SW480 (cell line): ENCODE data around the gene SDSL.

ENCODE experiments used
- DNase-seq: peaks from one replicate; pipeline ENCODE4 v3.0.0-alpha.2; 2016; ENCODE audit warnings: low spot score

The SDSL gene, protein sequence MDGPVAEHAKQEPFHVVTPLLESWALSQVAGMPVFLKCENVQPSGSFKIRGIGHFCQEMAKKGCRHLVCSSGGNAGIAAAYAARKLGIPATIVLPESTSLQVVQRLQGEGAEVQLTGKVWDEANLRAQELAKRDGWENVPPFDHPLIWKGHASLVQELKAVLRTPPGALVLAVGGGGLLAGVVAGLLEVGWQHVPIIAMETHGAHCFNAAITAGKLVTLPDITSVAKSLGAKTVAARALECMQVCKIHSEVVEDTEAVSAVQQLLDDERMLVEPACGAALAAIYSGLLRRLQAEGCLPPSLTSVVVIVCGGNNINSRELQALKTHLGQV

GRCh38 chr12:113422030-113422885 is at the start of gene SDSL:
TSS of gene SDSL (plus strand) at chr12:113422380. CDS start at chr12:113427983, 5,603 bp downstream.
- peak; percentile 84 for DNase-seq

DNA sequence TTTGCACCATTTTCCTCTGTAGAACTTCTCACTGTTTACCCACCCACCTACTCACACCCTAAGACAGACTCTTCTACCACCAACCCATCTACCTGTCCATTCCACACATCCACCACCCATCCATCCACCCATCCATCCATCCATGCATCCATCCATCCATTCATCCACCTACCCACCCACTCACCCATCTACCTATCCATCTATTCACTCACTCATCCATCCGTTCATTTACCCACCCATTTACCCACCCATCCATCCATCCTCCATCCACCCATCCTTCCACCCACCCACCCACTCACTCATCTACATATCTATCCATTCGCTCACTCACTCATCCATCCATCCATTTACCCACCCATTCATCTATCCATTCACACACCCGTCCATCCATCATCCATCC is 48.7 kb upstream of the SDSL start:
- no peak for DNase-seq

- DNase-seq: no peak
Measured at GRCh38 chr12:113373969-113374368, 48.2 kb upstream of the SDSL start.

DNA sequence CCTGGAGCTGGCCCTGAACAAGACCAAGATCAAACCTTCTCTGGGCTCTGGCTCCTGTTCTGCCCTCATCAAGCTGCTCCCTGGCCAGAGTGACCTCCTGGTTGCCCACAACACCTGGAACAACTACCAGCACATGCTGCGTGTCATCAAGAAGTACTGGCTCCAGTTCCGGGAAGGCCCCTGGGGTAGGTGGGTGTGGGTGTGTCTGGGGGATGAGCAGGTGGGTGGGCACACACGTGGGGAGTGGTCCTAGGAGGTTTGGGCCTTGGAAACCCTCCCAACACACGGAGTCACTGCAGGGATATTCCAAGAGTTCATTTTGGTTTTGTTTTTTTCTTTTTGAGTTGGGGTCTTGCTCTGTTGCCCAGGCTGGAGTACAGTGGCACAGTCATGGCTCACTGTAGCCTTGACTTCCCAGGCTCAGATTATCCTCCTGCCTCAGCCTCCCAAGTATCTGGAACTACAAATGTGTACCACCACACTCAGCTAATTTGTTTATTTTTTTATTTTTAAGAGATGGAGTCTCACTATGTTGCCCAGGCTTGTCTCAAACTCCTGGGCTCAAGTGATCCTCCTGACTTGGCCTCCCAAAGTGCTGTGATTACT is 47.3 kb upstream of the SDSL start:
- no peak for DNase-seq

DNA sequence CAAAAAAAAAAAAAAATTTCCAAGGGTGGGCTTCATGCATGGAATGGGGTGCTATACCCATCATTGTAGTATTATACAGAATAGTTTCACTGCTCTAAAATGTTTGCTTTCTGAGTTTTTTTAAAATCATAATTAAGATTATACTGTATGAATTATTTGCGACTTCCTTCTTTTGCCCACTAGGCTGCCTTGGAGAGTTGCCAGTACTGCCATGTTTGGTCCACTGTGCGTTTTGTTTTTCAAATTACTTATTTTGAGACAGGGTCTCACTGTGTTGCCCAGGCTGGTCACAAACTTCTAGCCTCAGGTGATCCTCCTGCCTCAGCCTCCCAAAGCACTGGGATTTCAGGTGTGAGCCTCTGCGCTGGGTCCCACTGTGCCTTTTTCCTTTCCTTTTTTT is 43.9 kb upstream of the SDSL start:
- no peak for DNase-seq

GRCh38 chr12:113381220-113381619 is 41.0 kb upstream of the SDSL start:
- DNase-seq: no peak

DNA sequence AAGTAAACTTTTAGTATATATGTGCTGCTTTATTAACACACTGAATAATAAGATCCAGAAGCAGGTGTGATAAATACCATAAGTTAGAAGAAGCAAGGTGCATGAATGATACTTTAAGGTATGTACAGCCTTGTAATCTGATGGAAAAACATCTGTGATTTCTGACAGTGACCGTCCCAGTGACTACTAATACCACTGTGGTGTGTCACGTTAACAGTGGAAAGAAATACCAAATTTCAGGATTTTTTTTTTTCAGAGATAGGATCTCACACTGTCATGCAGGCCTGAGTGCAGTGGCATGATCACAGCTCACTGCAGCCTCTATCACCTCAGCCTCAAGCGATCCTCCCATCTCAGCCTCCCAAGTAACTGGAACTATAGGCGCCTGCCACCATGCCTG is 40.0 kb upstream of the SDSL start:
- no peak for DNase-seq

GRCh38 chr12:113384778-113385177 is 37.4 kb upstream of the SDSL start:
- DNase-seq: no peak

GRCh38 chr12:113385282-113385882 is 36.8 kb upstream of the SDSL start:
- no peak for DNase-seq

- DNase-seq: no peak
Measured at GRCh38 chr12:113386866-113387566, 35.2 kb upstream of the SDSL start.

DNA sequence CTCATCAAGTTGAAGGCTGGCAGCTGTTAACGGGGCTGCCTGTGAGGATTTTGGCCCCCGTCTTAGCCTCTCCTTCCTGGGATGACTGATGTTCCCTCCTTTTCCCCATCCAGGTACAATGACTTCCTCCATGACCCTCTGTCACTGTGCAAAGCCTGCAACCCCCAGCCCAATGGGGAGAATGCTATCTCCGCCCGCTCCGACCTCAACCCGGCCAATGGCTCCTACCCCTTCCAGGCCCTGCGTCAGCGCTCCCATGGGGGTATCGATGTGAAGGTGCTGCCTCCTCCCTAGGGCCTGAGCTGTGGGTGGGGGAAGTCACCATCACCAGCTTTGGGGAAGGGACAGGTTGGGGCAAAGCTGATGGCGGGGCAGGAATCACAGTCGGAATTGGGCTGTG is 34.5 kb upstream of the SDSL start:
- DNase-seq: no peak

DNA sequence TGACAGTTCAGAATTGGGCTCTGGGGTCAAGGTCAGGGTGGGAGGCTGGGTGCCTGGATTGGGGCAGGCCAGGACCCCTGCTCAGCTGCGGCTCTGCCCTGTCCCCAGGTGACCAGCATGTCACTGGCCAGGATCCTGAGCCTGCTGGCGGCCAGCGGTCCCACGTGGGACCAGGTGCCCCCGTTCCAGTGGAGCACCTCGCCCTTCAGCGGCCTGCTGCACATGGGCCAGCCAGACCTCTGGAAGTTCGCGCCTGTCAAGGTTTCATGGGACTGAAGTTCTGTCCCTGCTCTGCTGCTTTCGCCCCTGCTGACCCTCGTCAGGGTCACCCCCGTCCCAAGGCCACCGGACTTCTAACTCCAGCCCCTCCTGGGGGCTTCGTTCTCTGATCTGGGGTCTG is 33.8 kb upstream of the SDSL start:
- no peak for DNase-seq

GRCh38 chr12:113390064-113391043 is 31.8 kb upstream of the SDSL start:
- no peak for DNase-seq

- no peak for DNase-seq
Measured at GRCh38 chr12:113391145-113391544, 31.0 kb upstream of the SDSL start.

GRCh38 chr12:113391650-113392337 is 30.4 kb upstream of the SDSL start:
- no peak for DNase-seq

- no peak for DNase-seq
Measured at GRCh38 chr12:113392520-113392919, 29.7 kb upstream of the SDSL start.

DNA sequence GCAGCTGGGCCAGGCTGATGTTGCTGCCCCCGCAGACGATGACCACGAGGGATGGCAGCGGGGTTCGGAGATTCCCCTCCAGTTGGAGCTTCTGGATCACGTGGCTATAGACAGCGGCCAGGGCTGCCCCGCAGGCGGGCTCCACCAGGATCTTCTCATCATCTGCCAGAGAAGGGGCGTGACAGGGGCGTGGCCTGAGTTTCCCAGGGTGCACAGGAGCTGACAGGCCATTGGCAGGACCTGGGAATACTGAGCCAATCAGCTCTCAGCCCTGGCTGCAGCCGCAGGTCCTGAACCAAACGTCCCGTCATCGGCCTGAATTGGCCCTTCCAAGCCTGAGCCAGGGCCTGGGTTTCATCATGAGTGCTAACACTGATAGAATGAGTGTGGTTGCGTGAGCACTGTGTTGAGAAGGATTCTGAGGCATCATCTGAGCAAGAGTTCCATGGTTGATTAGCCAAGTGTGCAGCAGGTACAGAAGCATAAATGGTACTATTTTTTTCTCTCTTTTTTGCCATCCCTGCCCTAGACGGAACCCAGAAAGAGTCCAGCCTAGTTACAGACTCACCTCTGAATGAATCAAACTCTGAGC is 29.1 kb upstream of the SDSL start:
- no peak for DNase-seq

- no peak for DNase-seq
Measured at GRCh38 chr12:113393749-113394148, 28.4 kb upstream of the SDSL start.

DNA sequence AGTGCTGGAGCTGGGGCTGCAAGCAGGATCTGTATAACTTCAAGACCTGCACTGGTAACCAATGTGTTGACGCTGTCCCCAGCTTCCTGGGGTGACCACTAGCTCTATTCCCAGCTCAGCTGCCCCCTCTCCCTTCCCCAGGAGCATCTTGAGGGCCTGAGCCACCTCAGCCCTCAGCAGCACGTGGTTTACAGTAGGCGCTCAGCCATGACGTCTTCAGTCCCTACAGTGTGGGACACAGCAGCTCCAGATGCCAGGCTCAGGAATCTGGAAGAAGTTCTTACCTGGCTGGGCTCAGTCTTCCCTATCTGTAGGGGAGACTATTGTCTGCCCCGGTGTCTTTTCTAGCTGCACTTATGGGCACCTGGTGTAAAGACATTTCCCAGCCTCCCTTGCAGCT is 27.1 kb upstream of the SDSL start:
- no peak for DNase-seq

DNA sequence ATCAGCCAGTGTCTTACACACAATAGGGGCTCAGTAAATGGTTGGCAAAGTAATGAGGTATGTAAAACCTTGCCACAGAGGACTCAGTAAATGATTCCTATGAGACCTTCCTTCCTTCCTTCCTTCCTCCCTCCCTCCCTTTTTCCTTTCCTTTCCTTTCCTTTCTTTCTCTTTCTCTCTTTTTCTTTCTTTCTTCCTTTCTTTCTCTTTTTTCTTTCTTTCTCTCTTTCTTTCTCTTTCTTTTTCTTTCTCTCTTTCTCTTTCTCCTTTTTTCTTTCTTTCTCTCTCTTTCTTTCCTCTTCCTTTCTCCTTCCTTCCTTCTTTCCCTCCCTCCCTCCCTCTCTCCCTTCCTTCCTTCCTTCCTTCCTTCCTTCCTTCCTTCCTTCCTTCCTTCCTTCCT is 26.0 kb upstream of the SDSL start:
- no peak for DNase-seq
